T-helper 2 cell treated with Interferon-gamma antibody and Interleukin-4, amounts not matched to agents 5 μg/mL and 100 μg/mL, for 36 hours (primary cell): ENCODE data around the gene RFPL4A.
"Not testable (repeated sequence)": the region's sequence is repeated elsewhere in the genome, so short reads cannot be mapped to it uniquely, and the experiment has no call there.

ENCODE experiments used
- DNase-seq: peaks from one replicate; pipeline ENCODE4 v3.0.0; 2021; ENCODE audit warnings: low spot score
- H3K27ac Mint-ChIP-seq: one replicate; pipeline ENCODE4 v1.8.0; 2021; ENCODE audit warnings: mild to moderate bottlenecking, mixed read lengths
- H3K27me3 Mint-ChIP-seq: one replicate; pipeline ENCODE4 v1.8.0; 2021; ENCODE audit warnings: low read depth, mixed read lengths
- H3K36me3 Mint-ChIP-seq: one replicate; pipeline ENCODE4 v1.8.0; 2021; ENCODE audit warnings: low read depth, mixed read lengths
- H3K4me1 Mint-ChIP-seq: one replicate; pipeline ENCODE4 v1.8.0; 2021; ENCODE audit warnings: low read depth, mixed read lengths
- H3K4me3 Mint-ChIP-seq: one replicate; pipeline ENCODE4 v1.8.0; 2022; ENCODE audit warnings: mild to moderate bottlenecking, moderate library complexity, mixed read lengths
- H3K9me3 Mint-ChIP-seq: one replicate; pipeline ENCODE4 v1.8.0; 2021; ENCODE audit warnings: mixed read lengths

Gene RFPL4A

DNA sequence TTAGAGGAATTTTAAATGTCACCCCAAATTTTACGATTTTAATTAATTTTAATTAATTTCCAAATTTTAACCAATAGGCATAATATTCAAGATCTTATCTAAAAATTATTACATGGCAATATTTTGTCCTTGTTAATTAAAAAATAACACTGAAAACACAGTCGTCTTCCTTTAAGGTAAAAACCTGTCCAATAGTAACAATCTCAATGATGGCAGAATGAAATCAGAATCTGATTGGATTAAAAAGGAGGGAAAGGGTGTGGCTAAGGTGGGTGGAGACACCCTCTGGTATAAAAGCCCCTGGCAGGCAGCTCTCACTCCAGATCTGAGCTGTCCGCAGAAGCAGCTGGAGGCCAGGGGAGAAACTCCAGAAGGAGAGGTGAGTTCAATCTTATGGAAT is at the start of gene RFPL4A:
Gene RFPL4A, plus strand, starts transcription at position 301 of the 400 bp plus-strand sequence. CDS start 2,704 bp downstream, outside the sequence.
- not testable (repeated sequence) for H3K27ac Mint-ChIP-seq, H3K27me3 Mint-ChIP-seq, H3K4me1 Mint-ChIP-seq, DNase-seq, H3K9me3 Mint-ChIP-seq, H3K4me3 Mint-ChIP-seq, H3K36me3 Mint-ChIP-seq

DNA sequence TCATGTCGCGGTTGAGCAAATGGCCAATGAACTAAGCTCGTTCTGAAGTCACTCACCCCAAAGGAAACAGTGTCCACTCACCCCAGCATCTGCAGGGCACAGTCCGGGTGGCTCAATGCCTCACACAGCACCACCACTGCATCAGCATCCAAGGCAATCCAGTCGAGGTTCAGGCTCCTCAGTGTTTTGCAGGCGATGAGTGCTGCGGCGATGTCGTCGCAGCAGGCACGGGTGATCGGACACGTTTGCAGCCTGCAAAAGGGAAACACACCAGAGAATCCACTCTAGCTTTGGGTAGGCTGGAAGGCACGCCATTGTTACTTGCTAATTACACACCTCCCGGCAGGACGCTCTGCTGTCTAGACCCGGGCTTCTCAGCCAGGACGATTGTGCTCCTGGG is 47.2 kb upstream of the RFPL4A start:
- H3K27me3 Mint-ChIP-seq, result no peaks in the 10 kb centered on the region
- peaks cover 3% of the 10 kb centered on the region for H3K36me3 Mint-ChIP-seq
- H3K4me3 Mint-ChIP-seq, result no peak overlapping the region
- no peak overlapping the region for H3K27ac Mint-ChIP-seq
- H3K9me3 Mint-ChIP-seq, result peaks cover 10% of the 10 kb centered on the region
- no peaks in the 10 kb centered on the region for H3K4me1 Mint-ChIP-seq
- DNase-seq, result no peak

DNA sequence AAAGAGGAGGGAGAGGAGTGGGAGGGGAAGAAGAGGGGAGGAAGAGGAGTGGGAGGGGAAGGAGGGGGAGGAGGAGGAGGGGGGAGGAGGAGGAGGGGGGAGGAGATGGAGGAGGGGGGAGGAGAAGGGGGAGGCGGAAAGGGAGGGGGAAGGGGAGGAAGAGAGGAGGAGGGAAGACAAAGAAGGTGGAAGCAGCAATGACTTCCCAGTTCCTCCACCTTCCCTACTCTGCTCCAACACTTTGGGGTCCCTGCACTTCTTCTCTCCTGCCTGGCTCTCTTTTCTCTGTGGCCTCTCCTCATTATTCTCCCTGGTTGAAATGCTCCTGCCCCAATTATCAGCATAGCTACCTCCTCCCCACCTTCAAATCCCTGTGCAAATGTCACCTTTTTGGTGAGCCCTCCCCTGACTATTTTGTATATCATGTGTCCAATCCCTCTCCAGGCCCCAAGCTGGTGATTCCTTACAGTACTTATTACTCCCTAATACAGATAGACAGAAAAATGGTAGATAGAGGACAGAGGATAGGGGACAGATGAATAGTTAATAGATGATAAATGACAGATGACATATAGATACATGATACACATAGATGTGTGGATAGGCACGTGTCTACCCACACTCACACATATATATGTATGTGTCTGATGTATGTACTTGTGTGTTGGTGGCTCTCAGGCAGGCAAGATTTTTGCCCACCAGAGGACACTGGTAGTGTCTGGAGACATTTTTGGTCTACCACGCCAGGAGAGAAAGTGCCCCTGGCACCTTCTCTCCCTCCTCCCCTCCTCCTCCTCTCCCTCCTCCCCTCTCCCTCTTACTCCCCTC is 45.9 kb upstream of the RFPL4A start:
- H3K27ac Mint-ChIP-seq, result no peak overlapping the region
- H3K4me3 Mint-ChIP-seq, result no peak overlapping the region
- peaks cover 10% of the 10 kb centered on the region for H3K9me3 Mint-ChIP-seq
- no peaks in the 10 kb centered on the region for H3K4me1 Mint-ChIP-seq
- H3K36me3 Mint-ChIP-seq, result peaks cover 3% of the 10 kb centered on the region
- no peaks in the 10 kb centered on the region for H3K27me3 Mint-ChIP-seq
- DNase-seq, result no peak

DNA sequence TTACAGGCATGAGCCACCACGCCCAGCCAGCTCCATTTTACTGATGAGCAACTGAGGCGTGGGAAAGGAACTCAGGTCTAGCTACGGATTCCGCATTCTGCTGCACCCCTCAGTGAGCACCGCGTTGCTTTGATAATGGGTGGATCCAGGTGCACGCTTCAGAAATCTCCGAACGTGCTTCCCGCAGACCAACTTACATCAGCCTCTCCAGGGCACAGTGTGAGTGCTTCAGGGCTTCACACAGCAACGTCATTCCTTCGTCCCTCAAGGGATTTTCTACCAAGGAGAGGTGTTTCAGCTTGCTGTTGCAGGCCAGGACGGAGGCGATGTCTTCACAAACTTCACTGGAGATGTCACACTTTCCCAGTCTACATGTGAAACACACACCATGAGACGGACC is 42.4 kb upstream of the RFPL4A start:
- no peak for DNase-seq
- H3K9me3 Mint-ChIP-seq, result peaks cover 25% of the 10 kb centered on the region
- H3K27me3 Mint-ChIP-seq, result no peaks in the 10 kb centered on the region
- no peak overlapping the region for H3K4me3 Mint-ChIP-seq
- H3K27ac Mint-ChIP-seq, result no peak overlapping the region
- H3K36me3 Mint-ChIP-seq, result peaks cover 3% of the 10 kb centered on the region
- no peaks in the 10 kb centered on the region for H3K4me1 Mint-ChIP-seq

DNA sequence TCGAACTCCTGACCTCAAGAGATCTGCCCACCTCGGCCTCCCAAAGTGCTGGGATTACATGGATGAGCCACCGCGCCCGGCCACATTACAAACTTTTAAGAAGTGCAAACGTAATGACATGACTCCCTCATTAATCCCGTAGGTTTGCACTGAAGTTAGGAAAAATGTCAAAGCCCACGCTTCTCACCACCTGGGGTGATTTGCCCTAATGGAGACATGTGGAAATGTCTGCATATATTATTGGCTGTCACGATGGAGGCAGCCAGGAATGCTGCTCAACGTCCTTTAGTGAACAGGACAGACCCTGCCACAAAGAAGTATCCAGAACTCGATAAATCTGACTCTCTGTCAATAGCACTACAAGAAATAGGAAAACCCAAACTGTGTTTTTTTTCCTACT is 41.6 kb upstream of the RFPL4A start:
- Mint-ChIP-seq H3K27ac (no peak overlapping the region), H3K27me3 (no peaks in the 10 kb centered on the region)

DNA sequence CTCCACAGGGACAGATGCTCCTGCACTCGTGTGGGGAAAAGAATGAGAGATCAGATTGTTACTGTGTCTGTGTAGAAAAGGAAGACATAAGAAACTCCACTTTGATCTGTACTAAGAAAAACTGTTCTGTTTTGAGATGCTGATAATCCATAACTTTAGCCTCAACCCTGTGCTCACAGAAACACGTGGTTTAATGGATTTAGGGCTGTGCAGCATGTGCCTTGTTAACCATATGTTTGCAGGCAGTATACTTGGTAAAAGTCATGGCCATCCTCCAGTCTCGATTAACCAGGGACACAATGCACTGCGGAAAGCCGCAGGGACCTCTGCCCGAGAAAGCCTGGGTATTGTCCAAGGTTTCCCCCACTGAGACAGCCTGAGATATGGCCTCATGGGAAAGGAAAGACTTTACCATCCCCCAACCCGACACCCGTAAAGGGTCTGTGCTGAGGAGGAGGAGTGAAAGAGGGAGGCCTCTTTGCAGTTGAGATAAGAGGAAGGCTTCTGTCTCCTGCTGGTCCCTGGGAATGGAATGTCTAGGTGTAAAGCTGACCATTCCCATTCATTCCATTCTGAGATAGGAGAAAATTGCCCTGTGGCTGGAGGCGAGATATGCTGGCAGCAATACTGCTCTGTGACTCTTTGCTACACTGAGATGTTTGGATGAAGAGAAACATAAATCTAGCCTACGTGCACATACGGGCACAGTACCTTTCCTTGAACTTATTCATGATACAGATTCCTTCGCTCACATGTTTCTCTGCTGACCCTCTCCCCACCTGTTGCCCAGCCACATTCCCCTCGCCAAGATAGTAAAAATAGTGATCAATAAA is 40.8 kb upstream of the RFPL4A start:
- not testable (repeated sequence) for H3K27me3 Mint-ChIP-seq, H3K27ac Mint-ChIP-seq, H3K36me3 Mint-ChIP-seq, DNase-seq, H3K4me3 Mint-ChIP-seq, H3K4me1 Mint-ChIP-seq
- H3K9me3 Mint-ChIP-seq, result peaks cover 26% of the 10 kb centered on the region

More for the DNA sequence above, 41.6 kb upstream of the RFPL4A start:
- no peak for DNase-seq
- no peaks in the 10 kb centered on the region for H3K4me1 Mint-ChIP-seq
- no peak overlapping the region for H3K4me3 Mint-ChIP-seq
- H3K9me3 Mint-ChIP-seq, result peaks cover 29% of the 10 kb centered on the region
- H3K36me3 Mint-ChIP-seq, result peaks cover 3% of the 10 kb centered on the region

DNA sequence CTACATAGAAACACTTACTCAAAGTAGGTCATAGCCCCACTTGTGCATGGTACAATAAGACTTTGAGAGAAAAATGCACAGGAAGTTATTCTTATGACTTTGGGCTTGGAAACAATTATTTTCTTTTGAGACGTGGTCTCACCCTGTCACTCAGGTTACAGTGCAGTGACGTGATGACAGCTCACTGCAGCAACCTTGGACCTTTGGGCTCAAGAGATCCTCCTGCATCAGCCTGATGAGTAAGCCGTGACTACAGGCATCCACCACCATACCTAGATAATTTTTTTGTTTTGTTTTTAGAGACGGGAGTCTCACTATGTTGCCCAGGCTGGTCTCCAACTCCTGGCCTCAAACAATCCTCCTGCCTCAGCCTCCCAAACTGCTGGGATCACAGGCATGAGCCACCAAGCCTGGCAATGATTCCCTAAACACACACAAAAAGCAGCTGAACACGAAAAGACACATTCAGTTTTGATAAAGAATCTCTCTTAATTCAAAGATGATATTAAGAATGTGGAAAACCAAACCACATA is 38.6 kb upstream of the RFPL4A start:
- Mint-ChIP-seq H3K36me3 (no peaks in the 10 kb centered on the region), H3K9me3 (peaks cover 25% of the 10 kb centered on the region), H3K27me3 (no peaks in the 10 kb centered on the region), H3K27ac (no peak overlapping the region), H3K4me3 (no peak overlapping the region), H3K4me1 (no peaks in the 10 kb centered on the region)
- DNase-seq, result no peak

DNA sequence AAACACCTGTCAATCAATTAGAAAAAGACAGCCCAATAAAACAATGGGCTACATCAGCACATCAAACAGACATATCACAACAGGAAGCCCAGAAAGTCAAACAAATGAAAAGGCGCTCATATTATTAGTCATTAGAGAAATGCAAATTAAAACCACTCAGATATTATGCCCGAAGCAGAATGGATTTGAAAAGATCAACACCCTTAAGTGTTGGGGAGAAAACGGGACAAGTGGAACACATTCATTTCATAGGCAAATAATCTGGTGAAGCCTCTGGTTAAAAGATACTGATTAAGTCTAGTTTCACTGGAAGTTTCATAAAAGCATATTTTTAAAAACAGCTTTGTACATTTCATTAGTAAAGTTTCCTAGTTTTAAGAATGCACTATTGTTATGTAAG is 38.1 kb upstream of the RFPL4A start:
- DNase-seq, result no peak
- H3K27ac Mint-ChIP-seq, result no peak overlapping the region
- no peaks in the 10 kb centered on the region for H3K27me3 Mint-ChIP-seq
- H3K9me3 Mint-ChIP-seq, result peaks cover 25% of the 10 kb centered on the region
- no peak overlapping the region for H3K4me3 Mint-ChIP-seq
- H3K36me3 Mint-ChIP-seq, result no peaks in the 10 kb centered on the region
- H3K4me1 Mint-ChIP-seq, result no peaks in the 10 kb centered on the region

DNA sequence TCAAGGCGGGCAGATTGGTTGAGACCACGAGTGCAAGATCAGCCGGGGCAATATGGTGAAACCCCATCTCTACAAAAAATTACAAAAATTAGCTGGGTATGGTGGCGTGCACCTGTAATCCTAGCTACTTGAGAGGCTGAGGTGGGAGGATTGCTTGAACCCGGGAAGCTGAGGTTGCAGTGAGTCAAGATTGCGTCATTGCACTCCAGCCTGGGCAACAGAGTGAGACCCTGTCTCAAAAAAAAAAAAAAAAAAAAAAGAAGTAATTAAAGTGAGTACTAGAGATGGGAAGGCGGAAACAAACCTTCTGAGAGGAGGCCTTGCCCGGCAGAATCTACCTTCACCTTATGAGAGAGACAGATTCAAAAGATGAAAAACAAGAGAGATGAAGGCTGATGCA is 35.4 kb upstream of the RFPL4A start:
- DNase-seq, result no peak
- Mint-ChIP-seq H3K36me3 (no peaks in the 10 kb centered on the region), H3K9me3 (peaks cover 25% of the 10 kb centered on the region), H3K27me3 (no peaks in the 10 kb centered on the region), H3K4me3 (no peak overlapping the region), H3K4me1 (no peaks in the 10 kb centered on the region), H3K27ac (no peak overlapping the region)

DNA sequence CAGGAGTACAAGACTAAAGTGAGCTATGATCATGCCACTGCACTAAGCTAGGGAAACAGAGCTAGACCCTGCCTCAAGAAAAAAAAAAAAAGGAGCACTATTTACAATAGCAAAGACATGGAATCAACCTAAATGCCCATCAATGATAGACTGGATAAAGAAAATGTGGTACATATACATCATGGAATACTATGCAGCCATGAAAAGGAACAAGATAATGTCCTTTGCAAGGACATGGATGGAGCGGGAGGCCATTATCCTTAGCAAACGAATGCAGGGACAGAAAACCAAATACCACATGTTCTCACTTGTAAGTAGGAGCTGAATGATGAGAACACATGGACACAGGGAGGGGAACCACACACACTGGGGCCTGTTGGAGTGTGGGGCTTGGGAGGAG is 28.5 kb upstream of the RFPL4A start:
- DNase-seq, H3K27ac Mint-ChIP-seq, H3K36me3 Mint-ChIP-seq, H3K4me3 Mint-ChIP-seq, H3K4me1 Mint-ChIP-seq, H3K27me3 Mint-ChIP-seq: not testable (repeated sequence)
- H3K9me3 Mint-ChIP-seq, result peaks cover 11% of the 10 kb centered on the region

DNA sequence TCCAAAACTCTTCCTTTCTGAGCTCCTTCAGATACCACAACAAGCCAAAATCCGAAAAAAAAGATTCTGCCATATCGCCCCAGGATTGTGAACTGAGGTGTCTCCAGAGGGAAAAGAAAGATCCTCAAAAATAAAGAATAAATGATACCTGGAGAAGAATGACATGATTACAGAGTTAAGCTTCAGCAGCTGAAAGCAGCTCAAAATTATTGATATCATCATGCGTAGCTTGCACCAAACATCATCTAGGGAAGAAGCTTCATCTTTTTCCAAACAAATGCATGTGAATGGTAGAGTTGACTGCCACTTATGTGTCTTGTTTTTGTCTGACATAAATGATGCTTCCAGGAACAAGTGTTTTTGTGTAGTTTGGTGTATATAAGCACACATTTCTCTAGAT is 20.6 kb upstream of the RFPL4A start, which contains the start of gene NLRP9:
Gene NLRP9, minus strand, starts transcription at position 101 of the 400 bp plus-strand sequence. Its CDS starts 28 bp downstream, at position 73.
- H3K27ac Mint-ChIP-seq, result no peak within 1 kb of the TSS
- no peaks in the 10 kb centered on the region for H3K36me3 Mint-ChIP-seq
- H3K27me3 Mint-ChIP-seq, result no peaks in the 10 kb centered on the region
- H3K9me3 Mint-ChIP-seq, result peaks cover 4% of the 10 kb centered on the region
- no peaks in the 10 kb centered on the region for H3K4me1 Mint-ChIP-seq
- H3K4me3 Mint-ChIP-seq, result no peak within 1 kb of the TSS
- DNase-seq, result no peak

DNA sequence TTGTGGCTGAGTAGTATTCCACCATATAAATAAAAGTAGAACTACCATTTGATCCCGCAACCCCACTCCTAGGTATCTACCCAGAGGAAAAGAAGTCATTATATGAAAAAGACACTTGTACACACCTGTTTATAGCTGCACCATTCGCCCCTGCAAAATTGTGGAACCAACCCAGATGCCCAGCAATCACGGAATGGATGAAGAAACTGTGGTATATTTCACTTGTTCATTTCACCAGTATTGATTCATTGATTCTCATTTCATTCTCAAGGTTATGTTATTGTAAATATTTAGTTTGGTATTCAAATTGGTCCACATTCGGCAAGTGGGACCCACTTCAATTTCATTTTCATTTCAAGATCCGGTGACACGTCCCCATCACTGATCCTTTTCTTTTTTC is 8.2 kb upstream of the RFPL4A start:
- H3K4me3 Mint-ChIP-seq, result no peak overlapping the region
- H3K27me3 Mint-ChIP-seq, result no peaks in the 10 kb centered on the region
- H3K27ac Mint-ChIP-seq, result no peak overlapping the region
- DNase-seq, result no peak
- no peaks in the 10 kb centered on the region for H3K4me1 Mint-ChIP-seq
- H3K9me3 Mint-ChIP-seq, result no peaks in the 10 kb centered on the region
- H3K36me3 Mint-ChIP-seq, result no peaks in the 10 kb centered on the region

DNA sequence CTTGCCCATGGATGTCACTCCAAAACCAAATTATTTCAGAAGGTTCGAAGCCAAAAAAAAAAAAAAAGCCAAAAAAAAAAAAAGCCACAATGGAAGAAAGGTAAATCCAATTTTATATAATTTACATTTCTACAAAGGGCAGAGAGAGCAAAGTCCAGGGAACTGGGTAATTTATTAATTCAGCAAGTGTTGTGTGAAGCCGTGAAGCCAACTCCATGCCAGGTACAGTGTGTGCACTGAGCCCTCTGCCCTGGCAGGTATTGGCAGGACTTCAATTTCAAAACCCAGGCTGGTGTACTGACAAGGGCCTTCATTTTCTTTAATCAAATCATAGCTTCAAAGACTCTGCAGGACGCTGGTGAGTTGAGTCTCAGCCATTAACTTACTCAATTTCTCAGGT is 5.5 kb upstream of the RFPL4A start:
- no peaks in the 10 kb centered on the region for H3K36me3 Mint-ChIP-seq
- no peaks in the 10 kb centered on the region for H3K4me1 Mint-ChIP-seq
- H3K4me3 Mint-ChIP-seq, result no peak overlapping the region
- H3K9me3 Mint-ChIP-seq, result peaks cover 6% of the 10 kb centered on the region
- no peak overlapping the region for H3K27ac Mint-ChIP-seq
- no peaks in the 10 kb centered on the region for H3K27me3 Mint-ChIP-seq
- no peak for DNase-seq

DNA sequence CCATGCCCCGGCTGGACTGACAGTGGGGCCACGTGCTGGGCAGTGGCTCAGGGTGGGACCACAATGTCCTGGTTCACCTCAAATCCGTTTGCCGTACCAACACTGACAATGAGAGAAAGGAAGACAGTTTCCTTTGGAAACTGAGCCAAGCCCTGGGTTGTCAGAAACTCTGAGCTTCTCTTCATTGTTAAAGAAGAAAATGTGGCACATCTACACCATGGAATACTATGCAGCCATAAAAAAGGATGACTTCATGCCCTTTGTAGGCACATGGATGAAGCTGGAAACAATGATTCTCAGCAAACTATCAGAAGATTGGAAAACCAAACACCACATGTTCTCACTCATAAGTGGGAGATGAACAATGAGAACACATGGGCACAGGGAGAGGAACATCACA is 2.1 kb upstream of the RFPL4A start:
- not testable (repeated sequence) for H3K9me3 Mint-ChIP-seq, DNase-seq, H3K27ac Mint-ChIP-seq, H3K27me3 Mint-ChIP-seq, H3K36me3 Mint-ChIP-seq, H3K4me3 Mint-ChIP-seq, H3K4me1 Mint-ChIP-seq
